ENCODE measurements around the gene MYLK.

Gene MYLK

DNA sequence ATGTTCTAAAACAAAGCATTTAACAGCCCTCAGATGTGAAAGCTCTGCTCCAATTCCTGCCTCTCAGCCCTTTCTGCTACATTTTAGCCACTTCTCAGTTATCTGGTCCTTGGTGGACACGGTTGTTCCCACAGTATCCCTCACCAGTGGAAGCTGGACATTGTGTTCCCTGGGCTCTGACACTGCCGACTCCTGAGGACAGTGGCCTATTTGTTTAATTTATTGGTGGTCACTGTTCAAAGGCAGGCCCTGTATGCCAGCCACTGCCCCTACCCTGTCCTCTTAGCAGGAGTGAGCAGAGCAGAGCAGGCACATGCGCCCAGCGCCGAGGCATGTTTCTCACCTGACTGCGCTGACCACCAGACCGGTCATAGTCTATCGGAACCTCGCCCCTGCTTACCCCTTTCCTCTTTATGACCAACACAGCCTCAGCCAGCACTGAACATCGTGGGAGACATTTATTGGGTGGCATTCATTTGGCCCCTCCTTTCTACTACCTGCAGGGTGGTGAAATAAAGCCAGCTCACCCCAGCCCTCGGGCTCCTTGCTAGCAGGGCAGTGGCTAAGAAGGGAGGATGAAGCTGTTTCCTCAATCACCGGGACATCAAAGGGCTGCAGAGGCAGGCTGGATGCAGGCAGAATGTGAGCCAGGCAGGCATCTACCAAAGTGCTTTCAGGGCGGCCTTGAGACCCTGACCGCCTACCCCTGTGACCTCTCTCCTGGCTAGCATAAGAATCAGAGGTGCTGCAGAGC is 245.0 kb downstream of the MYLK start:
- DNase-seq = no peak

DNA sequence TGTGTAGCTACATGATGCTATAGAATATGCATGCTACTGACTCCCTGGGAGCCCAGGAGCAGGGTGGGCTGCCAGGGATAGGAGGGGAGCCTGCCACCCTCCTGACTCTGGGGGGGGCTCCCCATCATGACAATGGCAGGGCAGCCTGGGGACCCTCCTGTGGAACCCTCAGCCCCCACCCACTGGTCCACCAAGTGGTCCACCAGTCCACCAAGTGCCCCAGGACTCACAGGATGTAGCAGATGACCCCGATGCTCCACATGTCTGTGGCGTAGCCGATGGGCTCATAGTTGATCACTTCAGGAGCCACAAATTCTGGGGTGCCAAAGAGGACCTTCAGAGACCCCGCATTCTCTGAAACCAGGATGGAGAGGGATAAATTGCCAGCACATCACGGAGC is 246.3 kb downstream of the MYLK start:
- no peak for DNase-seq

DNA sequence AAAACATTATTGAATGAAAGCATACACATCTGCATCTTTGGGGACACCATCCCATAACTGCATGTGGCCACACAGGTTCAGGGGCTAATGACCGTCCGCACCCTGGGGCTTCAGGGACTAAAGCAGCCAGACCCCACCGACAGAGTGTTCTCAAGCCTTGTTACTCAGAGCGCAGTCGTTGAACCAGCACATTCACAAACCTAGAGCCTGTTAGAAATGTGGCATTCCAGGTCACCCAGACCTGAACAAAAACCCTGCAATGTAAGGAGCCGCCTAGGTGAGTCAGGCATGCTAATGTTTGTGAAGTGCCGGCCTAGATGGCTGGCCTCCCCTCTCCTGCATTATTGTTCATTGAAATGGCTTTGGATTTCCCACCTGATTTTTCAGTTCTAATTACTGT is 247.0 kb downstream of the MYLK start:
- no peak for DNase-seq

DNA sequence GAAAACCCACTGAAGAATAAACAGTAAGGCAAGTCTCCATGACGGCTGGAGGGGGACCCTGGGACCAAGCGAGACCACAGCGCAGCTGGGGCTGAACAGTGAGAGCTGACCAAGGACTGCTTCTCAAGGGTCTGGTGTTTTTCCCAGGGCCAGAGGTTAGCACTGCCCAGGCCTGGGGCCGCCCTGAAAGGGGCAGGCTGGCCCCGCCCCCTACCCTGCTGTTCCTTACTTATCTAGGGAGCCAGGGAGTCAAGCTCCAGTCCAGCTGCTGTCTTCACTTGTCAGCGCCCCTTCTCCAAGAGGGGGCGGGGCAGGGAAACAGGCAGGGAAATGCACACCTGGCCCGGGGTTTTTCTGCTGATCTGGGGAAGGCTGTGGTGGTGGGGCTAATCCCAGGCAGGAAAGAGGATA is 247.7 kb downstream of the MYLK start:
- no peak for DNase-seq

DNA sequence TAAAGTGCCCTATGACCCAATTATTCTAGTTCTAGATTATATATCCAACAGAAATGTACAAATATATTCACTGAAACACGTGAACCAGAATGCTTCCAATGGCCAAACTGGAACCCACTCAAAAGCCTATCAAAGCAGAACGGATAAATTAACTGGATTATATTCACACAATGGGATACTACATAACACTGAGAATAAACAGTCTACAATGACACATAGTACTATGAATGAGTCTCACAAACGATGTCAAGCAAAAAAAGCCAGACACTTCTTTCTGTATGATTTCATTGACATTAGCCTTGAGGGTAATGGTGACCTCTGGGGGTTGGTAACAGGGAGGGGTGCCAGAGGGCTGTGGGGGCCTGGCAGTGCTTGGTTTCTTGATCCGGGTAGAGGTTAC is 248.4 kb downstream of the MYLK start:
- no peak for DNase-seq

DNA sequence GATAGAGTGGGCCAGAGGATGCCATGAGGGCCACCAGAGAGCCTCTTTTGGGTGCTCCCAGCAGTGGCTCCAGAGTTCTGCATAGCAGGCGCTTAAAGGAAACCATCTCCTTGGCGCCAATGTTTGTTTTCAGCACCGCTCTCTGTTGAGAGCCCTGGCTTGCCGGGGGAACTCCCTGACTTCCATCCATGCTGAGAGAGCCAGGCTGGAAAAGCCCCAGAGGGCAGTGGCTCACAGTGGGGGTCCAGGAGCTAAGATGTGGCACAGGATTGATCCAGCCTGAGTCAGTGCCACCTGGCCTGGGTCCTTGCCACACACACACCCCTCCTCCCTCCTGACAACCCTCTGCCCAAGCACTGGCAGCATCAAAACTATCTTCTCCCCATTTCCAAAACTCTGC is 248.9 kb downstream of the MYLK start:
- DNase-seq = no peak

DNA sequence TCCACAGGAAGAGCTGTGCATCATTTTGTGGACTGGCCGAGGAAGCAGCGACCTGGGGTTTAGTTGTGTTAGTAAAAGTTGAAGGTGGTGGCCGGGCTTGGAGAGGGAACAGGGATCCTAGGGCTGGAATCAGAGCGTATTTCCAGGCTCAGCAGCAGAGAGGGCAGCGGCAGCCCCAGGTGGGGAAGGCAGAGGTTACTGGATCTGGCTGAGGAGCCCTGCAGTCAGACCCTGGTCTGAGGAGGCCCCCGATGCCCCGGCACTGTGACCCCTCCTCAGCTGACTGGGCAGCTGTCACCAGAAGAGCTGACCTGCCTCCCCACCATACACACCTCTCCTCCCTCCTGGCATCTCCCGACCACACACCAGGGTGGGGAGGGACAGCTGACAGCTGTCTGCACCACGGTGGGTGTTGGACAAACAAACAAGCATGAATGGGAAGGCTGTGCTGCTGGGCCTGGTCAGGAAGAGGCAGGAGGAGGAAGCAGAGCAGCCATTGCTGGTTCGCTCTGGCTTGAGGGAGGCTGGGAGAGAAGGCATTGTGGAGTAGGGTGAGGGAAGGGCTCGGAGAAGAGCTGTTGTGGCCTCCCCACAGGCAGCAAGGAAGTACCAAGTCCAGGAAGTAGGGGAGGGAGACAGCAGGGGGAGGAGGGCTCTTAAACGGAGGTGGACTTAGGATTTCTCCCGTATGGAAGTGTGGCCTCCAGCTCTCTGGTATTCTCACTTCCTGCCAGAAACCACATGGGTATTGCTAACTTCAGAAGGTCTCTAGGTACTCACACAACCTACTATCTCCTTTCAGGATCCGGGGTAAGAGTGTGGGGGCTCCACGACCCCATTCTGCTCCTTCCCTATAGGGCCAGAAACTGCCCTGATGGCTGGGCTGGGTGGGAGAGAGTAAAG is 249.7 kb downstream of the MYLK start:
- DNase-seq = no peak

DNA sequence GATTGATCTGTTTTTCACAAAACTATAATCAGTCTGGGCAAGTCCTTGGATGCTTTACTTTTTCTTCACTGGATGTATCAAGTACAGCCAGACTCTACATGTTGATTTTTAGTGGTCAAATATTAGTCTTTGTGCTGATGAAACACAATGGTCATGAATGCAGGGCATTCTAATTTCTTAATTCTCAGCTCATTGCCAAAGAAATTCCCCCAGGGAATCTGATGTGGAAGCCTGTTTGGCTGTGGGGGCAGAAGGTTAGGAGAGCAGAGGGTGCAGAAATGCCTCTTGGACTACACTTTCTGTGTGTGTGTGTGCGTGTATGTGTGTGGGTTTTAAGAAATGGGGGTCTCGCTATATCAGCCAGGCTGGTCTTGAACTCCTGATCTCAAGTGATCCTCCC is 250.6 kb downstream of the MYLK start:
- no peak for DNase-seq

DNA sequence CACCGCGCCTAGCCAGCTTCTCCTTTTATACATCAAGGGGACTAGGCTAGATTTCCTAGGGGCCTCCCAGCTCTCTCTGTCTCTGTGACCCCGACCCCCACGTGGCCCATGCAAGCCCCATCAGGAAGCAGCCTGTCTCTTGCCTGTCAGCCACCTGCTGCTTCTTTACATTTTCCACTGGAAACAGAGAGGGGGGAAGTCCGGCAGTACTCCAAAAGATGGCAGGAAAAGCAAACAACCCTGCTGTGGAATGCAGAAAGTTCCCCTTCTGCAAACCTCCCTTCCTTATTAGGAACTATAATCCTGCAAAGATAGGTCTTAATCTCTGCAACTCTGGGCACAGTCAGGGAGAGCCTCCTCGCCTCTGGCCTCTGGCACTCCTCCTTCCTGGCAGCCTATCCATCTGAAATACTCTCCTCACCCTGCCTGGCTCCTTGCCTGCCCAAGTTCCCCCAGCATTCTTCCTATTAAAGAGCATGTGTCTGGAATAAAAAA is 251.9 kb downstream of the MYLK start:
- no peak for DNase-seq

DNA sequence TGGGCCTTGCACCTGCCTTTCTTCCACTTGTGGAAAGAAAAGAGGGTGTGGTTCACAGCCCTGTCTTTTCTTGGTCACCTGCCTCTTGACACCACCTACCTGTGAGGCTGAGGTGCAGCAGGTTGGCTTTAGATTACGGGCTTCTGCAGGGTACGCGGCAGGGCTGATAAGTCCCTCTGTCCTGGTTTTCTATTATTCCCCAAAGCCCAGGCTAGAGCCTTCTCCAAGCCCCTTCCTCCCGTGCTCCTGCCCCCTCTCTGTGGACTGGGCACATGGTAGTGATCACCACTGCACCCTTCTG is 254.4 kb downstream of the MYLK start:
- no peak for DNase-seq

DNA sequence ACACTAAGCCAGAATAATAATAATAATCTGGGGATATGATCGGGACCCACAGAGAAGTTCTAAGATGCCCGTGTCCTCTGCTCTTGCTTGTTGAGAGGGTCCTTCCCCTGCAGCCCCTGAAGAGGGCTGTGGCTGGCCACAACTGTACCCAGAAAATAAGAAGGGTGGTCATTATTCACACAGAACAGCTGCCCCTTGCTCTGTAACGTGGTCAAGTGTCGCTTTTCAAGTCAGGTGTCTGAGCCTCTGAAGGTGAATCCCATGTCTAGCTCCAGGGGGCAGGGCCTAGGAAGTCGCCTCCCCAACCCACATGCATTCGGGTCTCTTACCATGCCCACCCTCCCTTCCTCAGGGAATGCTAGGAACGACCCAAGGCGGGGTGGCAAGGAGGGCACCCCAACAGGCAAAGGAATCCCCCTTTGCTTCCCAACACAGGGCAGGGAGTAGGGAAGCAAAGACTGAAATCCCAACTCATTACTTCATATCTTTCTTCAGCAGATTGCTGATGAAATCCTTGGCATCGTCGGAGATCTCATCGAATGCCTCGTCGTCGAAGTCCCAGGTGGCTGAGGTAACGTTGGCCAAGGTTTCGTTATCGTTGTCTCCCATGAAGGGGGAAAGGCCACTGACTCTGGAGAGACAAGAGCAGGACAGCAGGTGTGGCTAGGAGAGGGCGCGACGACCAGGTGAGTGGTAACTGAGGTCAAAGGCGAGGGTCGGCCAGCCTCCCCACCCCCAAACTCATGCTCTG is 255.0 kb downstream of the MYLK start:
- DNase-seq = no peak

DNA sequence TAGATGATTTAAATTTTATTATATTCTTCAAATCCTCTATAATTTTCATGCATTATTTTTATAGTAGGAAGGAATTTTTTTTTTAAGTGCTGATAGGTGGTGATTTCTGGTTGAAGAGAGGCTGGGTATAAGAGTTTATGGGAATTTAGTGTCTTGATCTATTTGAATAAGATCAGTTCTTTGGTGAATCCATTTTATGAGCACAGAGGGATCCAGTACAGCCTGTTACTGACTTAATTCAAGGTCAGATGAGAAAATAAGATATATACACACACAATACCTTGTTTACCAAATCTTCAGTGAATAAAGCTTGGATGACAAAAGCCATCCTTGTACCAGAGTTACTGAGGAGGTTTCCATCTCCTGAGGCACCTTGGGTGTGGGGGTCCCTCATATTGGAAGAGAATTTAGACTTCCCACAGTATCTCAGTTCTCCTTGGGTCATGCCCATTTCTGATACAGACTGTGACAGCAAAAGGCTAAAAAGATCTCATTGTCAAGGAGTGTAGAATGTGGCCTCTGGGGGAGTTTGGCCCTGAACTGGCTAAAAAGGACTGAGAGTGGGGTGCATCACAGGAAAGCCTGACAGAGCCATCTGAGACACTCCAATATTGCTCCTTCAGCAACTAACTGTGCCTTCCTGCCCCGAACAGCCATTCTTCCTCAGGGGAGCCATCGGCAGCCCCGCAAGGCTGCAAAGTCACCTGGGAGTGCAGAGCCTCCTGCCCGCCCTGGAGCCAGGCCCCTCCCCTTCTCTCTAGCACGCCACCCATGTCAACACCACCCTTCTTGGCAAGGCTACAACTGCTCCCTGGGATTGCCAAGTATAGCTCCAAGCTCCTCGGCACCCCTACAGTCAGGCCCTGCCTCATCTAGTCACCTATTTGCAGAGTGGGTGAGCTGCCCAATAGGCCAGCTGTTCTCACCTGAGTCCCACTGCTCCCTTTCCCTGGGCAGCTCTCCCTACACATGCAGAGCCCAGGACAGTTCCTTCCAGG is 256.2 kb downstream of the MYLK start:
- DNase-seq = no peak

DNA sequence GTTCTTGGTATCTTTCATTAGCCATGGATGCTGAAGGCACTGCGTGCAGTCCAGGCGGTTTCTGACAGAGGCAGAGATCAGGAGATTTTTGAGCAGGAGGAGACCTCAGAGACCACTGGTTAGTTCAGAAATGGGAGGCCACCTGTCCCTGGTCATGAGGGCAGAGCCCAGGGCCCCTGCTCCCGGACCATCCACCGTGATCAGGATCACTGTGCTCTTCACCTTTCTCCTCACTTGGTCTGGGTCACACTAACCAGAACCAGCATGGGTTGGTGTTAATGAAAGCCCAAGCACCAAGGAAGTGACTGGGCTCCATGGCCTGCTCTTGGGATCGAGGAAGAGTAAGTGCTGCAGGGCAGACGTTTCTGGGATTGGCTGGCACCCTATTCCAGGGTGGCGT is 257.3 kb downstream of the MYLK start:
- DNase-seq = no peak

DNA sequence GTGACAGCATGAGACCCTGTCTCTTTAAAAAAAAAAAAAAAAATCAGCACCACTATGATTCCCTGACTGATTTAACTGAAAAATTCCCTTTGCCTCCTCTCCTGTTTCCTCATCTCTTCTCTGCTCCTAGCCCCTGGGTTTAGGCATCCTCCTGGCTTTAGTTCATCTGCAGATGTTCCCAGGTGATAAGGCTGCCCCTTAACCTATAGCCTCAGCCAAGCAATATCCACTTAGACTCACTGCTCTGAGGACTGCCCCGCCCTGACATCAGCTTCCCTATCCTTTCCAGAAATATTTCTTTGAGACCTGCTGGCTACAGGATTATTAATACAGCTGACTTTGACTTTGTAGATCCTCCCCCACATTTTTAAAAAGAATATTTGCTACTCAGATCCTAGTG is 259.8 kb downstream of the MYLK start:
- no peak for DNase-seq

DNA sequence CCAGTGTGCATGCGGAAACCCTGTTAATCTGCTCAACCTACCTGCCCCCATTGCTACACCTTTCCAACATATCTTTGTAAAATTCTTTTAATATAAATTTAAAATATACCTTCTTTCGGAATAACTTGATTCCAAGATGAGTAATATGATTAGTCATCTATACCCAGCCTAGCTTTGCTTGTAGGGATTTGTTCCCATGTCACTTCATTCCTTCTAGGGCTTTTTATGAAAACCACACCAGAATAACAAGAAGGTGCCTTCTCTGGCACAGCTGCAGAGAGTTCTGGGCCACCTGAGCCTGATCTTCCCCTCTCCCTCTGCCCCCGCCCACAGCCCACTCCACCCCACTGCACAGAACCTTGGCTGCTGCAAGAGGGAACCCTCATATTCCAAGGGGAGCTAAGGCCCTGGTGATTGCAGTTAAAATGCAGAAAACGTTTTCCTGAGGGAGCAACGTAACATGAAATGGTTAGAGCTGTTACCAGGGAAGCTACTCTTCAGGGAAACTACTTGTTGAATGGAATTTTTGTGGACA is 260.7 kb downstream of the MYLK start:
- no peak for DNase-seq

DNA sequence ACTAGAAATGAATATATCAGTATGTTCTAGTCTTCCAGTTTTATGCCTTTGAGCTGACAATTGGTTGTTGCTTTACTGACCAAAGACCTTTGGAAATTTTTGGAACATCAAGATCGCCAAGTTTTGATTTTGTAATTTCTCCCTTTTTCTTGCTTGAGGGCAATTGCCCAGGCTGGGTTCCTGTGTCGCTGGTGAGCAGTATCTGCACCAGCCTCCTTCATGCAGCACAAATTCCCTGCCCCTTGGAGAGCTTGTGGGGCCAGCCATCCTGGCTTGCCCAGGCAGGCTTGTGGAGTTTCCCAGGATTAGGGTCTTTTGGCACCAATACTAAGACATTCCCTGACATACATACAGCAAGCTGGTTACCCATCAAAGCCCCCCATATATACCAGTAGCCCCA is 261.4 kb downstream of the MYLK start:
- no peak for DNase-seq

DNA sequence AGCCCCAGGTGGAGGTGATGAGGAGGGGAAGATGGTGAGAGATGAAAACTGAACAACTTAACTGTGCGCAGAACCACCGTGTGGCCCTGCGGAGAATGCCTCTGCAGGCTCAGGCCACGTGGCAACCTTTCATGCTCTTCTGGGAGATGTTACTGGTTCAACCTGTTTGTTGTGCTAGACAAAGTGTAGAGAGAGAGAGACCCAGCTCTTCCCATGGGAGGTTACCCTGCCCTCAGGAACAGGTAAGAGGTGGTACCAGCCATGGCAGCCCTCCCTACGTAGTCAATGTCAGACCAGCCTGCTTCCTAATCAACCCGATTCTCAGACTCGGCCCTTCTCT is 262.3 kb downstream of the MYLK start:
- no peak for DNase-seq

DNA sequence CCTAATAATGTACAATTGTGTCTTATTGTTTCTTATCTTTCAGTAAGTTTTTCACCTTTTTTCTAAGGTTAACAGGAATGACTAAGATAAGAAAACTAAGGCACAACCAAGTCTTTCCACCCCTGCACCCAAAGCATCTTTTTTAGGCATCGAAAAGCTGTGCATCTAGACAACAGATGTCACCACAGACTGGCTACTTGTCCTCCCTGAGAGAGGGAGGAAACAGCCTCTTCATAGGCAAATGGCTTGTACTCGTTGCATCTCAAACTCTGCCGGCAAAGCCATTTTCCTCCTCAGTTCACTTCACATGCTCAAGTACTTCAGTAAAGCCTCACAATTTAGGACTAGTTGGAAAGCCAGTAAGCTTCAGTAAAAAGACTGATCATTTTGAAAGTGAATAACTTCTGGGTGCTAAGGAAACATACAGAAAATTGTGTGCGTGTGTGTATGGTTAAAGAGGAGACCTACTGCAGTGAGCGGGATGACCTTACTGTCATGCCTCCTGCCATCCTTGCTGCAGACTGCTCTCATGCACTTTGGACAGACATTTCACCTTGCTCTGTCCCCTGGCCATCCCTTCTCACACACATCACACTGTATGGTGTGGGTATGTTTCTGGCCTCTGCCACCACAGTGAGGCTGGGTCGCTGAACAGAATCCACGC is 262.8 kb downstream of the MYLK start:
- DNase-seq = no peak

DNA sequence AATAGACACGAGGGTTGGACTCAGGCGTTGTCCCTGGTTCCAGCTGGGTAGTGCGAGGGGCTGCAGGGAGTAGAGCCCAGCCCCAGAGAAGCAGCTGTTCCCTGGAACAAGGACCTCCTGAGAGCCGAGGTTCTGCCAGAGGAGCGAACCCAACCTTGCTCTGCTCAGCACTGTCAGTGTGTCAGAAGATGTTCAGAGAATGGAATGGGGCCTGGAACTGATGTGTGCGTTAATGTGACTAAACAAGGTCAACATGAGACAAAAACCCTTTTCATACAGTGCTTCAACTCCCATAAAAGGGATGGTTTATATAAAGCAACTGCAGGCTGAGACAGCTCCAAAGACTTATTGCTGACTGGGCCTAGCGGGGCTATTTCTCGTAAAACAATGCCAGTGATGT is 263.8 kb downstream of the MYLK start:
- no peak for DNase-seq

DNA sequence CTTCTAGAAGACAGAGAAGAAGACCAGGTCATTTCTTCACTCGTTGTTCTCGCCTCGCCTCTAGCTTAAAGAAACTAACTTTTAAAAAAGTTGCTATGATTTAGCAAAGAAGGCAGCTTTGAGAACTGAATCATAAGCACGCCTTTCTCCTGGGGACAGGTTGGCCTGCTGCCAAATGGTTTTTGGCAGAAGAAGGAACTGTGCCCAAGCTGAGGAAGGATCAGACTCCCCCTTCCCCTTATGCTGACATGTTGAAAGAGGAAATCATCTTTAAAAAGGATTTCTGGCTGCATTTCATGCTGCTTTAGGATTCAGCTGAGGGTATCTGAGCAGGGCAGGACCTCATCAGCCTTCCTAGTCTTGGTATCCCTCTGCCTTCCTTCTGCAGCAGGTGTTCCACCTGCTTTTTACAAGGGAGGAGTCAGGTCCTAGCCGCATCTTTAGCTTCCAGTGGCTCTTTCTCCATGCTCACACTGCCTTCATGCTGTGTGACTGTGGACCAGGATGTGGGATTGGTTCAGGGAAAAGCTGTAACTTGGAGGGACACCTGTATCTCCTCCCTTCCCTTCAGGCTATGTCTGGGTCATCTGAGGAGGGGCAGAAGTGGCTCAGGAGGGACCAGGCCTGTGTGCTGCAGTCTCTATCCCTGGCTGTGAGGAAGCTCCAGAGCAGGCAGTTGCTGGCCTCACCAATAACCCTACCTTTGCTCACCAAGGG is 265.2 kb downstream of the MYLK start:
- DNase-seq = no peak

Measured in activated CD4-positive, alpha-beta T cell treated with anti-CD3 and anti-CD28 coated beads for 4 hours (primary cell).